HCT116 (cell line): ENCODE results near the gene FOXB2. TPM values are rescaled to one million over a fixed set of nuclear protein-coding genes. Genes with fewer than 3 reads are reported as not detected.

Source experiments
- ATAC-seq: fragments of 200-7000 bp; cut with Tn5 transposase; 2 replicates; pipeline ENCODE4 v1.9.1; 2020; ENCODE audit warnings: mild to moderate bottlenecking, moderate library complexity
- BruUV-seq: library from RNA; stranded (reverse); fragments of 400-500 nt; replicated peaks from 2 replicates; lab custom pipeline; 2021; lab: Mats Ljungman, UMichigan
- CTCF ChIA-PET: fragments of 300-600 bp; sonication (Branson Sonifier 250); formaldehyde crosslinking; loops from one replicate; lab custom pipeline; 2021; ENCODE audit warnings: antibody characterized with exemption; lab: Charles Lee
- POLR2A ChIA-PET: fragments of 300-600, 350-600 bp; sonication (Branson Sonifier 250); formaldehyde crosslinking; loops from one replicate; lab custom pipeline; 2021; ENCODE audit warnings: antibody characterized with exemption; lab: Charles Lee
- RAD21 ChIA-PET, 2 experiments: fragments of 300-600 bp; sonication (Branson Sonifier 250); formaldehyde crosslinking; loops; one replicate each; lab custom pipeline; 2023; ENCODE audit warnings: low total read pairs in 2 of 2; ENCODE audit not compliant: uncharacterized antibody in 2 of 2, unreplicated experiment in 2 of 2, low non-redundant PET in 1 of 2; lab: Charles Lee
- DNase-seq: peaks from one replicate; pipeline ENCODE4 v3.0.0-alpha.2; 2010; ENCODE audit warnings: low read depth, low spot score
- H2AFZ ChIP-seq: fragments of 200-600 bp; shearing (Covaris generic), sonication (generic); 2 replicates; pipeline ENCODE4 v1.6.1; 2017; ENCODE audit warnings: low read depth, mixed run types, mixed read lengths, antibody characterized with exemption, low read length; ENCODE audit not compliant: poor library complexity, severe bottlenecking
- H3K27ac ChIP-seq: 2 replicates; pipeline ENCODE4 v1.5.1; 2012; ENCODE audit warnings: low read depth, low read length
- H3K27me3 ChIP-seq: fragments of 200-600 bp; sonication (generic); 2 replicates; pipeline ENCODE4 v1.6.1; 2016; ENCODE audit warnings: mixed run types, low read length, mixed read lengths; ENCODE audit not compliant: insufficient read depth
- H3K36me3 ChIP-seq, 2 experiments: fragments of 200-500 bp in 1 of 2; fragments of 200-600 bp in 1 of 2; sonication (Bioruptor generic) in 1 of 2; sonication (generic) in 1 of 2; 2 replicates each; pipeline versions ENCODE4 v1.5.1 to v1.6.1; 2014 to 2016; ENCODE audit warnings: low read length in 2 of 2, inconsistent platforms in 1 of 2, mixed read lengths in 1 of 2, mixed run types in 1 of 2; ENCODE audit not compliant: insufficient read depth in 2 of 2, control insufficient read depth in 1 of 2
- H3K4me1 ChIP-seq, 2 experiments: fragments of 200-600 bp in 1 of 2; sonication (generic) in 1 of 2; 2 replicates each; pipeline versions ENCODE4 v1.5.1 to v1.6.1; 2012 to 2017; ENCODE audit warnings: low read length in 2 of 2, inconsistent platforms in 1 of 2, mild to moderate bottlenecking in 1 of 2, mixed read lengths in 1 of 2, mixed run types in 1 of 2, moderate library complexity in 1 of 2; ENCODE audit not compliant: insufficient read depth in 2 of 2, control insufficient read depth in 1 of 2
- H3K4me2 ChIP-seq: fragments of 200-600 bp; sonication (generic); 2 replicates; pipeline ENCODE4 v1.6.1; 2017; ENCODE audit warnings: mixed run types, low read length, mixed read lengths
- H3K4me3 ChIP-seq, 2 experiments: fragments of 200-600 bp in 1 of 2; sonication (generic) in 1 of 2; replicated peaks in 1 of 2; 2 replicates each; pipeline ENCODE4 v1.5.1; 2011 to 2016; ENCODE audit warnings: low read length in 2 of 2, control low read depth in 1 of 2, low read depth in 1 of 2, mild to moderate bottlenecking in 1 of 2, mixed read lengths in 1 of 2, mixed run types in 1 of 2
- H3K79me2 ChIP-seq: fragments of 200-600 bp; sonication (generic); 2 replicates; pipeline ENCODE4 v1.6.1; 2017; ENCODE audit warnings: mild to moderate bottlenecking, mixed run types, low read length, moderate library complexity, mixed read lengths; ENCODE audit not compliant: insufficient read depth
- H3K9ac ChIP-seq: fragments of 200-600 bp; sonication (generic); 2 replicates; pipeline ENCODE4 v1.6.1; 2016; ENCODE audit warnings: low read length, mixed read lengths
- H3K9me2 ChIP-seq: fragments of 200-600 bp; sonication (generic), shearing (Covaris generic); 2 replicates; pipeline ENCODE4 v1.6.1; 2017; ENCODE audit warnings: mixed run types, mild to moderate bottlenecking, moderate library complexity; ENCODE audit not compliant: insufficient read depth
- H3K9me3 ChIP-seq, 2 experiments: fragments of 200-500 bp in 1 of 2; fragments of 200-600 bp in 1 of 2; sonication (Bioruptor generic) in 1 of 2; sonication (generic) in 1 of 2; 2 replicates each; pipeline ENCODE4 v1.6.1; 2014 to 2017; ENCODE audit warnings: low read length in 2 of 2, mixed read lengths in 2 of 2, inconsistent platforms in 1 of 2, low read depth in 1 of 2, mild to moderate bottlenecking in 1 of 2, mixed run types in 1 of 2, moderate library complexity in 1 of 2; ENCODE audit not compliant: control insufficient read depth in 1 of 2, insufficient read depth in 1 of 2
- H4K20me1 ChIP-seq: fragments of 200-600 bp; sonication (generic), shearing (Covaris generic); 2 replicates; pipeline ENCODE4 v1.6.1; 2017; ENCODE audit warnings: mixed run types, mild to moderate bottlenecking, moderate library complexity; ENCODE audit not compliant: insufficient read depth
- CBX3 ChIP-seq: IDR thresholded peaks from 2 replicates; pipeline ENCODE4 v1.6.1; 2012; ENCODE audit warnings: low read depth
- CEBPB ChIP-seq: IDR thresholded peaks from 2 replicates; pipeline ENCODE4 v1.6.1; 2012; ENCODE audit warnings: low read depth
- ELF1 ChIP-seq: IDR thresholded peaks from 2 replicates; pipeline ENCODE4 v1.6.1; 2012; ENCODE audit warnings: low read depth, borderline replicate concordance
- EZH2 ChIP-seq: fragments of 200-600 bp; sonication (generic); IDR thresholded peaks from 2 replicates; pipeline ENCODE4 v1.6.1; 2017; ENCODE audit warnings: antibody characterized with exemption, mixed run types
- JUND ChIP-seq: IDR thresholded peaks from 2 replicates; pipeline ENCODE4 v1.6.1; 2012
- MAX ChIP-seq: IDR thresholded peaks from 2 replicates; pipeline ENCODE4 v1.6.1; 2012
- POLR2A ChIP-seq: IDR thresholded peaks from 2 replicates; pipeline ENCODE4 v1.7.0; 2011; ENCODE audit warnings: borderline replicate concordance; ENCODE audit not compliant: insufficient read depth, insufficient read length; ENCODE audit errors: extremely low read depth
- SIN3A ChIP-seq: IDR thresholded peaks from 2 replicates; pipeline ENCODE4 v1.6.1; 2012; ENCODE audit warnings: low read depth
- YY1 ChIP-seq: IDR thresholded peaks from 2 replicates; pipeline ENCODE4 v1.6.1; 2011; ENCODE audit warnings: low read length, low read depth, moderate library complexity, mild to moderate bottlenecking; ENCODE audit not compliant: insufficient replicate concordance; ENCODE audit errors: extremely low read depth
- ZBTB33 ChIP-seq: IDR thresholded peaks from 2 replicates; pipeline ENCODE4 v1.6.1; 2011; ENCODE audit warnings: mild to moderate bottlenecking, low read length, moderate library complexity; ENCODE audit not compliant: insufficient replicate concordance; ENCODE audit errors: extremely low read depth
- intact Hi-C: fragments of 100-400 bp; cut with micrococcal nuclease; formaldehyde crosslinking; loops from 2 replicates; pipeline ENCODE4 v1.10.0; 2022
- total RNA-seq: library from RNA; stranded (reverse); gene quantifications from one replicate; pipeline ENCODE4 v1.2.1, GENCODE V29; 2021; ENCODE audit not compliant: unreplicated experiment

FOXB2 gene
- total RNA-seq, 1 experiment from 2014 or later = not detected

- Histone ChIP-seq H3K9me2 (no peaks in the 10 kb centered on the region), H2AFZ (no peak overlapping the region), H3K9me3 (no peaks in the 10 kb centered on the region), H3K9ac (no peak overlapping the region), H3K4me2 (no peak overlapping the region), H3K27ac (no peak overlapping the region), H3K79me2 (no peaks in the 10 kb centered on the region), H4K20me1 (no peaks in the 10 kb centered on the region), H3K27me3 (peaks cover 30% of the 10 kb centered on the region), H3K36me3 (no peaks in the 10 kb centered on the region), H3K4me3 (no peak overlapping the region), H3K4me1 (no peaks in the 10 kb centered on the region)
- ChIA-PET POLR2A (no interaction called here), RAD21 (no interaction called here), CTCF (interaction anchor here (1.9 to 5.1 kb wide), 2 partner anchors 11 to 175 kb away, joined by 7 to 89 read pairs; no protein-coding TSS in a partner anchor)
- ATAC-seq = no peak
- TF ChIP-seq CEBPB (no peak), ELF1 (no peak), JUND (no peak), EZH2 (no peak), CBX3 (no peak), MAX (no peak), SIN3A (no peak), ZBTB33 (no peak), POLR2A (no peak), YY1 (no peak)
- no TSS peak for BruUV-seq
- intact Hi-C loops = no loop called here
- no peak for DNase-seq
These were observed 33.9 kb upstream of the FOXB2 start for GRCh38 chr9:76985581-76985980.
